HG03442 (cell line): ENCODE data around the gene KDM6B.
"Not testable (repeated sequence)": the region's sequence is repeated elsewhere in the genome, so short reads cannot be mapped to it uniquely, and the experiment has no call there.

Source experiments
- ATAC-seq: cut with Tn5 transposase; IDR thresholded peaks from one replicate; pipeline ENCODE4 v1.9.1; 2021; ENCODE audit warnings: mild to moderate bottlenecking, moderate library complexity; ENCODE audit not compliant: unreplicated experiment

Gene KDM6B

DNA sequence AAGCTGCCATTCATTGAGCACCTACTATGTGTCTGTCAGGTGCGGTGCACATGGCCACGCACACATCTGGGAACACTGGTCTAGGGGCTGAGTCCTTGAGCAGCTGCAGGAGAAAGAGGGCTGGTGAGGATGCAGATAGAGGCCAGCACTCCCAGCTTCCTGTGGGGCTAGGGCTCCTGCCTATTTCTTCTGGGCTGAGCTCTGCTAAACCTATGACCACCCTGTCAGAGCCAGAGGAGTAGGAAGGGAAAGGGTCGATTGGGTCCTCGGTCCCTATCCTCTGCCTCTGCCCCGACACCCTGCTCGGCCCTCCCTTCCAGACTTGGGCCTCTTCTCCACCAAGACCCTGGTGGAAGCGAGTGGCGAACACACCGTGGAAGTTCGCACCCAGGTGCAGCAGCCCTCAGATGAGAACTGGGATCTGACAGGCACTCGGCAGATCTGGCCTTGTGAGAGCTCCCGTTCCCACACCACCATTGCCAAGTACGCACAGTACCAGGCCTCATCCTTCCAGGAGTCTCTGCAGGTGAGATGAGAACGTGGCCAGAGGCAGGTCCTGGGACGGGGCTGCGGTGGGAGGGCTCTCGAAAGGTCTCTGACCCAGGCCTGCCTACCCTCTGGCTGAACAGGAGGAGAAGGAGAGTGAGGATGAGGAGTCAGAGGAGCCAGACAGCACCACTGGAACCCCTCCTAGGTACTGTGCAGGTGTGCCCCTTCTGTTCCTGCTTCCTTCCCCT lies 16.9 kb downstream of the KDM6B start:
- ATAC-seq: no peak

DNA sequence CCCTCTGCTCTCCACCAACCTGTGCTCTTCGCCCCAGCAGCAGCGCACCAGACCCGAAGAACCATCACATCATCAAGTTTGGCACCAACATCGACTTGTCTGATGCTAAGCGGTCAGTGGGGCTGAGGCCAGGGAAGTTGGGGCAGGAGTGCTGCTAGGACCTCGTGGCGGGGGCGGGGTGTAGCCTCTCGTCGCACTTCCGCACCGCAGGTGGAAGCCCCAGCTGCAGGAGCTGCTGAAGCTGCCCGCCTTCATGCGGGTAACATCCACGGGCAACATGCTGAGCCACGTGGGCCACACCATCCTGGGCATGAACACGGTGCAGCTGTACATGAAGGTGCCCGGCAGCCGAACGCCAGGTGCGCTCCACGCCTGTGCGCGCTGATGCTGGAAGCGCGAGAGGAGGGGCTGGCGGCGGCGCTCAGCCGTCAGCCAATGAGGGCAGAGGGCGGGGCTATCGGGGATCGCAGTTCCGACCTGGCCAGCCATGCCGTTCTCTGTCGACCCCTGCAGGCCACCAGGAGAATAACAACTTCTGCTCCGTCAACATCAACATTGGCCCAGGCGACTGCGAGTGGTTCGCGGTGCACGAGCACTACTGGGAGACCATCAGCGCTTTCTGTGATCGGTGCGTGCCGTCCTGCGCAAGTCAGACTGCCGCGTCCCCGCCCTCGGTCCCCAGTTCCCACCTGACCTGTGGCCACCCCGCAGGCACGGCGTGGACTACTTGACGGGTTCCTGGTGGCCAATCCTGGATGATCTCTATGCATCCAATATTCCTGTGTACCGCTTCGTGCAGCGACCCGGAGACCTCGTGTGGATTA lies 17.6 kb downstream of the KDM6B start:
- ATAC-seq: peak; percentile 76

DNA sequence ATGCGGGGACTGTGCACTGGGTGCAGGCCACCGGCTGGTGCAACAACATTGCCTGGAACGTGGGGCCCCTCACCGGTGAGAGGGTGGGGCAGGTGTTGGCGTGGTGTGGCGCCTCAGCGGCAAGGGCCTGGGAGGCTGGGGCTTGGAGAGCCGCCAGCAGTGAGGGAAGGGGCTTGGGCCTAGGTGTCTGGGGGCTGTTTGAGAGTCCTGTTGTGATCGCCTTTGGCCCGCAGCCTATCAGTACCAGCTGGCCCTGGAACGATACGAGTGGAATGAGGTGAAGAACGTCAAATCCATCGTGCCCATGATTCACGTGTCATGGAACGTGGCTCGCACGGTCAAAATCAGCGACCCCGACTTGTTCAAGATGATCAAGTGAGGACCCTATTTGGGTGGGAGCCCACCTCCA lies 18.2 kb downstream of the KDM6B start:
- no peak for ATAC-seq

DNA sequence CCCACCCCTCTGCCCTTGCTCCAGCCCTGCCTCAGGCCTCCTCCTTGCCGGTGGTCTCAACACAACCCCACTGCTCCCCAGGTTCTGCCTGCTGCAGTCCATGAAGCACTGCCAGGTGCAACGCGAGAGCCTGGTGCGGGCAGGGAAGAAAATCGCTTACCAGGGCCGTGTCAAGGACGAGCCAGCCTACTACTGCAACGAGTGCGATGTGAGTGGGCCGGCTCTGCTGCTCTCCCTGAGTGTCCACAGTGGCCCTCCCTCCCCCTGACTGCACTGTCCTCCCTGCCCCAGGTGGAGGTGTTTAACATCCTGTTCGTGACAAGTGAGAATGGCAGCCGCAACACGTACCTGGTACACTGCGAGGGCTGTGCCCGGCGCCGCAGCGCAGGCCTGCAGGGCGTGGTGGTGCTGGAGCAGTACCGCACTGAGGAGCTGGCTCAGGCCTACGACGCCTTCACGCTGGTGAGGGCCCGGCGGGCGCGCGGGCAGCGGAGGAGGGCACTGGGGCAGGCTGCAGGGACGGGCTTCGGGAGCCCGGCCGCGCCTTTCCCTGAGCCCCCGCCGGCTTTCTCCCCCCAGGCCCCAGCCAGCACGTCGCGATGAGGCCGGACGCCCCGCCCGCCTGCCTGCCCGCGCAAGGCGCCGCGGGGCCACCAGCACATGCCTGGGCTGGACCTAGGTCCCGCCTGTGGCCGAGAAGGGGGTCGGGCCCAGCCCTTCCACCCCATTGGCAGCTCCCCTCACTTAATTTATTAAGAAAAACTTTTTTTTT lies 19.1 kb downstream of the KDM6B start:
- ATAC-seq: no peak

DNA sequence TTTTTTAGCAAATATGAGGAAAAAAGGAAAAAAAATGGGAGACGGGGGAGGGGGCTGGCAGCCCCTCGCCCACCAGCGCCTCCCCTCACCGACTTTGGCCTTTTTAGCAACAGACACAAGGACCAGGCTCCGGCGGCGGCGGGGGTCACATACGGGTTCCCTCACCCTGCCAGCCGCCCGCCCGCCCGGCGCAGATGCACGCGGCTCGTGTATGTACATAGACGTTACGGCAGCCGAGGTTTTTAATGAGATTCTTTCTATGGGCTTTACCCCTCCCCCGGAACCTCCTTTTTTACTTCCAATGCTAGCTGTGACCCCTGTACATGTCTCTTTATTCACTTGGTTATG lies 19.6 kb downstream of the KDM6B start:
- no peak for ATAC-seq

DNA sequence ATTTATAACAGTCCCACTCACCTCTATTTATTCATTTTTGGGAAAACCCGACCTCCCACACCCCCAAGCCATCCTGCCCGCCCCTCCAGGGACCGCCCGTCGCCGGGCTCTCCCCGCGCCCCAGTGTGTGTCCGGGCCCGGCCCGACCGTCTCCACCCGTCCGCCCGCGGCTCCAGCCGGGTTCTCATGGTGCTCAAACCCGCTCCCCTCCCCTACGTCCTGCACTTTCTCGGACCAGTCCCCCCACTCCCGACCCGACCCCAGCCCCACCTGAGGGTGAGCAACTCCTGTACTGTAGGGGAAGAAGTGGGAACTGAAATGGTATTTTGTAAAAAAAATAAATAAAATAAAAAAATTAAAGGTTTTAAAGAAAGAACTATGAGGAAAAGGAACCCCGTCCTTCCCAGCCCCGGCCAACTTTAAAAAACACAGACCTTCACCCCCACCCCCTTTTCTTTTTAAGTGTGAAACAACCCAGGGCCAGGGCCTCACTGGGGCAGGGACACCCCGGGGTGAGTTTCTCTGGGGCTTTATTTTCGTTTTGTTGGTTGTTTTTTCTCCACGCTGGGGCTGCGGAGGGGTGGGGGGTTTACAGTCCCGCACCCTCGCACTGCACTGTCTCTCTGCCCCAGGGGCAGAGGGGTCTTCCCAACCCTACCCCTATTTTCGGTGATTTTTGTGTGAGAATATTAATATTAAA lies 20.2 kb downstream of the KDM6B start:
- ATAC-seq: no peak

DNA sequence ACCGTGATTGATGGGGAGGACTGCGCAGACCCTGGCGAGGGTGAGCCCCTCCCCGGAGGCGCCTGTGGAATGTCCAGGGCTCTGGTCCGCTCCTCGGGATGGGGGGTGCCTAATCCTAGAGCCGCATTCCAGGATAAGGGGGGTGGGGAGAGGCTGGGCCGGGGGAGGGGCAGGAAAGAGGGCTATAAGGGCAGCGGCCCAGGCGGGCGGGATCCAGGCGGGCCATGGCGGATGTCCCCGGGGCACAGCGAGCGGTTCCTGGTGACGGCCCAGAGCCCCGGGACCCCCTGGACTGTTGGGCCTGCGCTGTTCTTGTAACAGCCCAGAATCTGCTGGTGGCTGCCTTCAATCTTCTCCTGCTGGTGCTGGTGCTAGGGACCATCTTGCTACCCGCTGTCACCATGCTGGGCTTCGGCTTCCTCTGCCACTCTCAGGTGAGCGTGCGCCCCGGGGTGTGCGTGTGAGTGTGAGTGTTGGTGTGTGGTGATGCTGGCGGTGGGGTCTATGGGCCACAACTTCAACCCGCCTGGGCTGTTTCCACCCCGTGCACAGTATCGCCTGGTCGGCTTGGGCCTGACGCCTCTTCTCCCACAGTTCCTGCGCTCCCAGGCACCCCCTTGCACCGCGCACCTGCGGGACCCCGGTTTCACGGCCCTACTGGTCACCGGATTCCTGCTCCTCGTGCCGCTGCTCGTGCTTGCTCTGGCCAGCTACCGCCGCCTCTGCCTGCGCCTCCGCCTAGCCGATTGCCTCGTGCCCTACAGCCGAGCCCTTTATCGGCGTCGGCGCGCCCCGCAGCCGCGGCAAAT lies 21.0 kb downstream of the KDM6B start, which contains the start of gene TMEM88:
Gene TMEM88, plus strand, starts transcription at position 216 of the 809 bp plus-strand sequence. Its CDS starts 9 bp downstream, at position 225.
- ATAC-seq: no peak

DNA sequence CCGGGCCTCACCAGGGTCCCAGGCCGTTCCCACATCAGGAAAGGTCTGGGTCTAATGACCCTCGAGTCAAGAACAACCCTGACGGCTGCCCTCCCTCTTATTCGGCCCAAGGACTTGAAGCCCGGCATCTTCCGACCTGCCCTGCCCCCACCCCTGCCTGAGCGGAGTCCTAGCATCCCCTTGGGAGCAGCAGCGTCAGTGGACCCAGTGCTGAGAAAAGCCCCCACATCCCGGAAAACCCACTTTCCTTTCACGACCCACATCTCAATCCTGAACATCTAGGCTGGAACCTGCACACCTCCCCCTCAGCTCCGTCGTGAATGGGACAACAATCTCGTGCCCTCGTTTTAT lies 21.6 kb downstream of the KDM6B start:
- no peak for ATAC-seq

DNA sequence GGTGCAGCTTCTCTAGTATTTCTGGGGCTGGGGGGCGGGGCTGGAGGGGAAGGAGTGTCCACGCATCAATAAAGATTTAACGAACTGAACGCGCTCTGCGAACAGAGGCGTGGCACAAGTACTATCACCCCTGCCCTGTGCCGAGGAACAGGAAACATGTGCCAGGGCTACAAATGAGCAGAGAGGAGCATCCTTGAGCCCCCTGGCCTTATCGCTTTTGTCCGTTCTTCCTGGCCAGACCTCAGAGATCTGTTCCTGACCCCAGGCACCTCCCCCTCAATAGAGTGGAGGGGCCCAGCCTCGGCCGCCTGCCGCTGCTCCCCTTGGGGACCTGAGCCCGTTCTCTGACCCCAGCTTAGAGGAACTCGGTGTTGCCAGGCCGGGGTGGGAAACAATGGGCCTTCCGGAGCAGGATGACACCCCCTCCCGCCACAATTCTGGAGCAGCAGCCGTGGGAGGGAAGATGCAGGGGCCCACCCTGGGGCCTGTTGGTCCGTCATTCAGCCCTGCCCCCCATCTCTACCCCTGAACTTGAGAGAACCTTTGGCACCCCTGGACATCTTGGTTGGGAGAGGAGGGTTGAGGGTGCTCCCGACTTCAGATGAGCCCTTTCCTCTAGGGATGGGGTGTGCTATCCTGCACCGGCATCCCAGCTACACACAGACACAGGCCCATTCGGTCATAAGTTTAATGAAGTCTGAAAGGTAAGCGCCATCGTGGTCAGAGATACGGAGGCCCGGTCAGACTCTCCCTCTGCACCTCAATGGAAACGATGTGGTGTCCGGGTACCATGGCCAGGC lies 22.2 kb downstream of the KDM6B start:
- no peak for ATAC-seq

DNA sequence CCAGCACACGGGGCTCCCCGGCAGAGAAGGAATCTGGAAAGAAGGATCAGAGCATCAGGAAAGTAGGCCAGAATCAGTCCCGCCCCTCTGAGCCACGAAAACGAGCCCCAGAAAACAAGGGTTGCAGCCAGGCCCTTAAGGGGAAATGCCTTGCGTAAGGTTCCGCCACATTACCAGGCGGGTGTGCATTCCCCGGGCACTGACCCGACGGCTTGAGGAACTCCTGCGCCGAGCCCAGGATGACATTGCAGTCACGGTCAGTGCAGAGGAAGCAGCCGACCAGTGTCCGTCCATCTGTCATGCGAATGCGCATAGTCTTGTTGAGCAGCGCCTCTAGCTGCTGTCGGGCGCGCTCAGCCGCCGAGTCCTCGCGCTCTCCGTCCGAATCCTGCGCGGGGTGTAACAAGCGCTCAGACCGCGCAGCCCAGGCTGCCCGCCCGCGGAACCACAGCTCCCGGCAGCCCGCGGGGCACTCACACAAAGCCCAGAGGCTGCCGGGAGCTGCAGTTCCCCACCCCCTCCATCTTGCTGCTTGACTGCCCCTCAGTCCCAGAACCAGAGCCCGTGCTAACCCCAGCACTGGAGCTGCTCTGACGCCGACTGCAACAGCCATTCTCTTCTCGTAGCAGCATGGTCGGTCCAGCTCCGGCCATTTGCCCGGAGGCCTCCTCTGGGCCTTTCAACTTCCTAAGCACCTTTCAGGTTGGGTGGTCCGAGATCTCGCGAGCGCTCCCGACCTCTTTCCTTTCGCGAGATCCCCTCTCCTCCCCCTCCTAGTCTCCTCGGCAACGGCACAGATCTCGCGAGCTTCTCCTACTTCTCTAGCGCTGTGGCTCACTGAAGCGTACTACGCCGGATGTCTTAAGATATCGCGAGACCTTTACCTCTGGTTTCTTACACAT lies 23.0 kb downstream of the KDM6B start, which contains the start of gene NAA38:
Gene NAA38, minus strand, starts transcription at position 749 of the 902 bp plus-strand sequence. Its CDS starts 96 bp downstream, at position 653.
- peak; percentile 71 for ATAC-seq

DNA sequence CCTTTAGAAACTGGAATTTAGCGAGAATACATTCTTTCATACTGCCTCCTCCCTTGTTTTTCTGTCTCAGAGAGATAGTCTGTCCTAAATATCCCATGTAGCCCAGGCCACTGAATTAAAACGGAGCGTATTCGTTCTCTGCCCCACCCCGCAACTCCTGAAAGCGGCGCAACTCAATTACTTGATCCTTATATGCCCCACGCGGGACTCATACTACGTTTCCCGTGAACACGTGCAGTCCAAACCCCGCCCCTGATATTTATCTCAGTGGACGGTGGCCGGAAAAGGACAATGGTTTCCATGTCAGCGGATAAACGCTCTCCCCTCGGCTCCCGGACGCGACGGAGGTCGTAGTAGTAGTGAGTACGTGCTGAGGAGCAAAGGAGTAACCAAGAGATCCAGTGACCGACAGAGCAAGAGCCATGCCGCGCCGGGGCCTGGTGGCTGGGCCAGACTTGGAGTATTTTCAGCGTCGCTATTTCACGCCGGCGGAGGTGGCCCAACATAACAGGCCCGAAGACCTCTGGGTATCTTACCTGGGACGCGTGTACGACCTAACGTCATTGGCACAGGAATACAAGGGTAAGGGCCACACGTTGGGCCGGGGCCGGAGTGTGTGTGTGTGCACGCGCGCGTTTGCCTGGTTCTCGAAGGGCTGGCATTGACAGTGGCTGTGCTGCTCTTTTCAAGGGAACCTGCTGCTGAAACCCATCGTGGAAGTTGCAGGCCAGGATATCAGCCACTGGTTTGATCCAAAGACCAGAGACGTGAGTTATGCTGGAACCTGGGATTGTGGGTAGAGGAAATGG lies 23.9 kb downstream of the KDM6B start, which contains the start of gene CYB5D1:
Gene CYB5D1, plus strand, starts transcription at position 291 of the 809 bp plus-strand sequence. Its CDS starts 132 bp downstream, at position 423.
- peak; percentile 34 for ATAC-seq

DNA sequence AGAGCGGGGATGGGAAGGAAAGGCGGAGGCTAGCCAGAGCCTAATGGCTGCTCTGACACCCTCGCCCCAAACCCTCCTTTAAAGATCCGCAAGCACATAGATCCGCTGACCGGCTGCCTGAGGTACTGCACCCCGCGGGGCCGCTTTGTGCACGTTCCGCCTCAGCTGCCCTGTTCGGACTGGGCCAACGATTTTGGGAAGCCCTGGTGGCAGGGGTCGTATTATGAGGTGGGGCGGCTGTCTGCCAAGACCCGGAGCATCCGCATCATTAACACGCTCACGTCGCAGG lies 24.4 kb downstream of the KDM6B start:
- ATAC-seq: no peak

DNA sequence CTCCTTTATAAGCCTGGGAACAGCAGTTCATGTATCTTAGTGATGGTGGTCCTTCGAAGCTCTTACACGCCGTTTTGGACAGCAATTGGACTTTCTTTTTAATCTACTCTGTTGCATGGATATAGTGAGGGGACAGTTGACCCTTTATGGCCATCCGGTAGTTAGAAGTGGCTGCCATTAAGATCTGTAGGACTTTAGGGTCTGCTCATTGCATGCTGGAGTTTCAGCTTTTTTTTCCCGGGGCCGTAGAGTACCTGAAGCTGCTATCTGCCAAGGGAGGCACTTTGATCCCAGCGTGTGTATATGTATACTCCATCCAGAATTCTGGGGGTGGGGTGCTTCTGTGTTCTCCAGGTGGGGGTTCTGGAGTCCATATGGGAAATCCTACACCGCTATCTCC lies 25.0 kb downstream of the KDM6B start:
- no peak for ATAC-seq

DNA sequence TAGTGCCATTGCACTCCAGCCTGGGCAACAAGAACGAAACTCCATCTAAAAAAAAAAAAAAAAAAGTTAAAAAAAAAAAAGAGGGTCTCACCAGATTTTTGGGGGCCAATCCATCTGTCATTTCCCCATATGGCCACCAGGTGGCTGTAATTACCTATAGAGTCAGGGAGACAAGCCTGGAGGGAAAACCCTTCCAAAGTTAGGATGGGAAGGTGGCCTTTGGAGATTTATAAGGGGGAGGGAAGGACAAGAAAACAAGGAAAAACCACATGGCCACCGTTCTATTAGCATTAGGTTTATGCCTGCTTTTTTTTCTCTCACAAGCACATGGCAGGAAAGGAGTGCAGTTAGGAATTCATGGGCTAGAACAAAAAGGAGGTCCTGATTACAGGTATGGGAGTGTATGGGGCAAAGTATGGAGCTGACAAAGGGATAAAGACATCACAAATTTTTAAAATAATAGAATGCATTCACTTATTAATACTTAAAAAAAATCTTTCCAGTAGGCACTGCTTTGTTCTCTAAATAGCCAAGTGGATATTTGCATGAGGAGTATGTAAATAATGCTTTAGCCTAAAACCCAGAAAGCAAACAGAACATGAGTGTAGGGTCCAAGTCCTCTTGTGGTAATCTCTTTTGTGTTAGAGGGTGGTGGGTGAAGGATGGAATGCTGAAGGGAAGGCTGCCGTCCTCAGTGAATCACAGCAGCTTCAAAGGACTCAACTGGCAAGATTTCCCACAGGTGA lies 28.8 kb downstream of the KDM6B start:
- no peak for ATAC-seq

DNA sequence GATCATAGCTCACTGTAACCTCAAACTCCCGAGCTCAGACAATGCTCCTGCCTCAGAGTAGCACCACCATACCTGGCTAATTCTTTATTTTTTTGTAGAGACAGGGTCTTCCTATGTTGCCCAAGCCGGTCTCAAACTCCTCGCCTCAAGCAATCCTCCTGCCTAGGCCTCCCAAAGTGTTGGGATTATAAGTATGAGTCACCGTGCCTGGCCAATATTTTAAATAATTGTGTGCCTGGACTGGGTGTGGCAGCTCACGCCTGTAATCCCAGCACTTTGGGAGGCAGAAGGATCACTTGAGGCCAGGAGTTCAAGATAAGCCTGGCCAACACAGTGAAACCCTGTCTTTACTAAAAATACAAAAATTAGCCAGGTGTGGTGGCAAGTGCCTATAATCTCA lies 30.4 kb downstream of the KDM6B start:
- ATAC-seq: not testable (repeated sequence)

DNA sequence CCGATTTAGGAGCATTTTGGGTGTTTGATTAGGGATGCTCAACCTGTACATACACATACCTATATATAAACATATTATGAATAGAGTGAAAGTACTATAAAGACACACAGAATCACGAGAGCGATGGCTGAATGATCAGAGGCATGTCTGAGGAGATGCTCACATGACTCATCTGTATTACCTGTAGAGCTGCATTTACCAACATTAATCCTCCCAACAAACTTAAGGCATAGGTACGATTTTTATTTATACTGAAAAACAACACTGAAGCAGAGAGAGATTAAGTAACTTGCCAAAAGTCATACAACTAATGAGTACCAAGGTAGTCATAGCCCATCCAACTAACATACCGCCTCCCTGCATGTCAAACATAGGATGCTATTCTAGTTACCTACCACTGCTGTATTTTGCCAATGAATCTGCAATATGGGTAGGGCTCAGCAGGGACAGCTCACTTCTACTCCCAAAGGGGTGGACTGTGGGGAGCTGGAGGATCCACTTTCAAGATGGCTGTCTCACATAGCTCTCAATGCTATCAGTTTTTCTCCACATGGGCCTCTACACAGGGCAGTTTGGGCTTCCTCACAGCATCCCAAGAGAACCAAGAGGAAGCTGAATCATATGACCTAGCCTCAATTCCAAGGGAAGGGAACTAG lies 31.1 kb downstream of the KDM6B start:
- no peak for ATAC-seq
